ENCODE results near the gene ZNHIT2. TPM values are rescaled to one million over a fixed set of nuclear protein-coding genes. Genes with fewer than 3 reads are reported as not detected.

ZNHIT2 gene
- total and polyA plus RNA-seq, 2 of the 8 experiments (the other 6 are each of a cell fraction or from before 2014, with no cell fraction given) = 13.0 to 16.1 TPM

DNA sequence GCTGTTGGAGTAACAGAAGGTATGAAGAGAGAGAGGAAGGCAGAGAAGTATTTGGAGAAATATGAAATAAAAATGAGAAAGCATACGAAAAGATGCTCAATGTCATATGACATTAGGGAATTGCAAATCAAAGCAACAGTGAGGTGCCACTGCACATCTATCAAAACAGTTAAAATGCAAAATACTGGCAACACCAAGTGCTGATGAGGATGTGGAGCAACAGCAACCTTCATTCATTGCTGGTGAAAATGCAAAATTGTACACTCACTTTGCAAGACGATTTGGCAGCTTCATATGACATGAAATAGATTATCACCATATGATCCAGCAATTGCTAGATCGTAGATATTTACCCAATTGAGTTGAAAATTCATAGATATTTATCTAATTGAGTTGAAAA is 43.1 kb upstream of the ZNHIT2 start:
- Histone ChIP-seq H3K23me2 (ENCODE audit: low read depth, low read length) (no peaks in the 10 kb centered on the region; the same call in 1 of the 2 replicates), H2BK12ac (ENCODE audit: low read depth, low read length) (no peak overlapping the region), H2AK5ac (ENCODE audit: low read depth, low read length) (no peak overlapping the region), H3K18ac (ENCODE audit: extremely low read depth, low read length) (no peak overlapping the region), H3K4ac (replicated peaks; ENCODE audit: insufficient read length, low read depth, low read length) (no peak overlapping the region), H3K23ac (ENCODE audit: insufficient read length) (no peak overlapping the region), H3K27ac (ENCODE audit: low read depth, low read length) (no peak overlapping the region), H3K14ac (ENCODE audit: insufficient read length) (no peak overlapping the region), H4K20me1 (replicated peaks in 1 of 2; ENCODE audit: control insufficient read depth in 1 of 2, insufficient read depth in 2 of 2, low read length in 2 of 2) (no peaks in the 10 kb centered on the region), H3K9ac (replicated peaks in 1 of 4; ENCODE audit: extremely low read depth in 1 of 4, low read depth in 3 of 4, low read length in 3 of 4) (no peak overlapping the region), H3K4me1 (replicated peaks in 1 of 4; ENCODE audit: control insufficient read depth in 3 of 4, insufficient read depth in 4 of 4, low read length in 3 of 4) (0 out of 7 replicates have a peak, but pooled peaks cover 0 to 2% (median 0%) of the 10 kb centered on the region in 4 experiments), H3K9me3 (ENCODE audit: insufficient read depth in 2 of 2, low read depth in 1 of 2, low read length in 1 of 2) (no peaks in the 10 kb centered on the region), H2BK15ac (ENCODE audit: low read length) (no peak overlapping the region), H2AFZ (ENCODE audit: low read length) (no peak overlapping the region), H2BK120ac (replicated peaks; ENCODE audit: low read depth, low read length) (no peak overlapping the region), H3K36me3 (ENCODE audit: control insufficient read depth in 2 of 4, insufficient read depth in 4 of 4, low read length in 3 of 4) (no peaks in the 10 kb centered on the region), H3K56ac (replicated peaks; ENCODE audit: insufficient read length, low read depth, low read length) (no peak overlapping the region), H4K5ac (ENCODE audit: insufficient read length, low read depth, low read length) (no peak overlapping the region), H2BK20ac (ENCODE audit: low read length) (no peak overlapping the region), H3K79me2 (ENCODE audit: control insufficient read depth in 1 of 2, insufficient read depth in 2 of 2, low read length in 2 of 2) (no peaks in the 10 kb centered on the region), H2BK5ac (ENCODE audit: low read depth, low read length) (no peak overlapping the region), H3K4me2 (ENCODE audit: insufficient read depth in 1 of 2, low read depth in 2 of 2, low read length in 2 of 2) (no peak overlapping the region), H3K27me3 (replicated peaks in 1 of 4; ENCODE audit: control insufficient read depth in 3 of 4, extremely low read depth in 1 of 4, insufficient read depth in 3 of 4, low read length in 3 of 4) (no peaks in the 10 kb centered on the region), H4K91ac (replicated peaks; ENCODE audit: insufficient read length, low read length) (no peak overlapping the region), H4K8ac (ENCODE audit: extremely low read depth, insufficient read depth, low read length) (no peak overlapping the region), H3K4me3 (ENCODE audit: extremely low read depth in 1 of 4, insufficient read depth in 2 of 4, low read depth in 3 of 4, low read length in 4 of 4) (no peak overlapping the region), H3K79me1 (ENCODE audit: low read depth, low read length) (no peaks in the 10 kb centered on the region)
- no peak for FAIRE-seq
- ChIA-PET CTCF (ENCODE audit: partially characterized antibody) (no interaction called here), POLR2A (ENCODE audit: partially characterized antibody) (interaction anchor here (1.0 to 1.5 kb wide), 2 partner anchors 14 to 39 kb away, joined by 3 to 4 read pairs; partner anchors contain the start of genes FAU and MRPL49)
- DNase-seq (ENCODE audit: low read depth in 1 of 2, low spot score in 2 of 2) = no peak
- 84% methylated on average over 3 of the region's 3 CpGs; no CpG with 5 or more reads in 1 of the 2 experiments for WGBS, 2 experiments (ENCODE audit: extremely low coverage in 1 of 2, insufficient coverage in 1 of 2, insufficient read length in 1 of 2, insufficient replicate concordance in 2 of 2, low coverage in 1 of 2, low lambda C conversion rate in 2 of 2, missing lambda C conversion rate in 1 of 2)
- TF ChIP-seq KDM5A (IDR thresholded peaks at IDR 0.05; ENCODE audit: low read length) = no peak
- no peak for TF ChIP-seq POLR2A (IDR thresholded peaks at IDR 0.05; ENCODE audit: control extremely low read depth in 1 of 2, low read depth in 2 of 2, low read length in 2 of 2)
- no peak for TF ChIP-seq GABPA (IDR thresholded peaks at IDR 0.05; ENCODE audit: borderline replicate concordance, insufficient read depth, low read length)
- TF ChIP-seq BACH1 (IDR thresholded peaks at IDR 0.05; ENCODE audit: low read length) = no peak
- no peak for TF ChIP-seq RXRA (IDR thresholded peaks at IDR 0.05; ENCODE audit: insufficient read depth, low read depth, low read length)
- no peak for TF ChIP-seq SP4 (IDR thresholded peaks at IDR 0.05; ENCODE audit: low read length)
- no peak for TF ChIP-seq NRF1 (IDR thresholded peaks at IDR 0.05; ENCODE audit: low read depth, low read length)
